Fibroblast of the aortic adventitia (primary cell): ENCODE results near the gene NEDD4L. TPM values are rescaled to one million over a fixed set of nuclear protein-coding genes. Genes with fewer than 3 reads are reported as not detected.

Source experiments
- DNase-seq: peaks from one replicate; pipeline ENCODE4 v3.0.0-alpha.2; 2010; ENCODE audit warnings: low read depth
- H3K4me3 ChIP-seq: 2 replicates; pipeline ENCODE4 v1.5.1; 2011; ENCODE audit warnings: low read depth, mild to moderate bottlenecking, control low read depth, low read length, moderate library complexity
- total RNA-seq: library from RNA; depleted of rRNA; stranded (reverse); fragments of >200 nt; gene quantifications from 2 replicates; pipeline ENCODE4 v1.2.3, GENCODE V29; 2012; ENCODE audit warnings: low replicate concordance
- TF ChIP-seq, protein P1 (sequence below): IDR thresholded peaks from 2 replicates; pipeline ENCODE4 v1.5.1; 2011; ENCODE audit warnings: mild to moderate bottlenecking, low read length, control low read depth, inconsistent platforms; ENCODE audit not compliant: insufficient read depth

Gene NEDD4L
- total RNA-seq, 1 donor: 22.2 TPM

DNA sequence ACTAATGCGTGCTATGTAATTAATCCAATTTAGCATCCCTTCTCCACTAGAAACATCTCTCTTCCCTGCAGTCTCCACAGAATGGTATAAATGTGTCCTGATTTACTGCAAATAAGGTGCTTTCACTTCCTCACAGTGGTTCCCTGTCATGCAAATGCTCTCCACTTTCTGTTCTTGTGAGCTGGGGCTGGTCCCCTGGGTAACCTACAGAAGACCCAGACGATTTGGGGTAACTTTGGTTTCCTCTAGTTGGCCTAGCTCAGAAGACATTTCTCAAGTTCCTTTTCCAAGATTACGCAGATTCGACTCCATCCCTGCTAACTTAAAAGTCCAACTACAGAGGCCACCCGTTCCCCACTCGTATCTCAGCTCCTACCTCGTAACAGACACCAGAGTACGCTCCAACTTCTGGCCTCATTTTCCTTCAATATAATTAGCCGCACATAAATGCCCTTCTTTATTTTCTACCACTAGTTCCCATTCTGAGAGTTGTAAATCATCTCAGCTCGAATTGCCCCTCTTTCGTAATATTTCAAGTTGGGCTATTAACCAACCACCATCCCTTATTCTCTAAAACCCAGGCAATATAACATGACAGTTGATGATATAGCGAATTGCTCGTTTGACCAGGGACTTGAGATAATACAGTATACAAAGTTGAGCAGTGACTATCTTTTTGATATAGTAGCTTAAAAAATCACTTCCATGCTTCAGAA lies 28.8 kb upstream of the NEDD4L start:
- TF ChIP-seq, protein P1, sequence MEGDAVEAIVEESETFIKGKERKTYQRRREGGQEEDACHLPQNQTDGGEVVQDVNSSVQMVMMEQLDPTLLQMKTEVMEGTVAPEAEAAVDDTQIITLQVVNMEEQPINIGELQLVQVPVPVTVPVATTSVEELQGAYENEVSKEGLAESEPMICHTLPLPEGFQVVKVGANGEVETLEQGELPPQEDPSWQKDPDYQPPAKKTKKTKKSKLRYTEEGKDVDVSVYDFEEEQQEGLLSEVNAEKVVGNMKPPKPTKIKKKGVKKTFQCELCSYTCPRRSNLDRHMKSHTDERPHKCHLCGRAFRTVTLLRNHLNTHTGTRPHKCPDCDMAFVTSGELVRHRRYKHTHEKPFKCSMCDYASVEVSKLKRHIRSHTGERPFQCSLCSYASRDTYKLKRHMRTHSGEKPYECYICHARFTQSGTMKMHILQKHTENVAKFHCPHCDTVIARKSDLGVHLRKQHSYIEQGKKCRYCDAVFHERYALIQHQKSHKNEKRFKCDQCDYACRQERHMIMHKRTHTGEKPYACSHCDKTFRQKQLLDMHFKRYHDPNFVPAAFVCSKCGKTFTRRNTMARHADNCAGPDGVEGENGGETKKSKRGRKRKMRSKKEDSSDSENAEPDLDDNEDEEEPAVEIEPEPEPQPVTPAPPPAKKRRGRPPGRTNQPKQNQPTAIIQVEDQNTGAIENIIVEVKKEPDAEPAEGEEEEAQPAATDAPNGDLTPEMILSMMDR: no peak
- no peak overlapping the region for H3K4me3 ChIP-seq
- no peak for DNase-seq

GRCh38 chr18:58017267-58017666 lies 26.8 kb upstream of the NEDD4L start:
- TF ChIP-seq, protein P1: no peak
- no peak for DNase-seq
- no peak overlapping the region for H3K4me3 ChIP-seq

- DNase-seq: no peak
- TF ChIP-seq, protein P1: no peak
- H3K4me3 ChIP-seq: no peak overlapping the region
Measured at GRCh38 chr18:58020567-58021107, 23.4 kb upstream of the NEDD4L start.

- DNase-seq: no peak
- H3K4me3 ChIP-seq: no peak overlapping the region
- TF ChIP-seq, protein P1: no peak
Measured at GRCh38 chr18:58021504-58021903, 22.5 kb upstream of the NEDD4L start.

DNA sequence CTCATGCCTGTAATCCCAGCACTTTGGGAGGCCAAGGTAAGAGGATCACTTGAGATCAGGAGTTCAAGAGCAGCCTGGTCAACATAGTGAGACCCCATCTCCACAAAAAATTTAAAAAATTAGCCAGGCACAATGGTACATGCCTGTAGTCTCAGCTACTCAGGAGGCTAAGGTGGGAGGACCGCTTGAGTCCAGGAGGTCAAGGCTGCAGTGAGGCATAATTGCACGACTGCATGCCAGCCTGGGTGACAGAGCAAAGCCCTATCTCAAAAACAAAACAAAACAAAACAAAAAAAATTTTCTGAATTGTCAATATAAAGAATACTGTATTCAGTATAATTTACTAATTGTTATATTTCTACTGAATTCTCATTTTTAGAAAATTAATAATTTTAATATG lies 20.9 kb upstream of the NEDD4L start:
- no peak overlapping the region for H3K4me3 ChIP-seq
- TF ChIP-seq, protein P1: no peak
- DNase-seq: no peak

- TF ChIP-seq, protein P1: no peak
- no peak overlapping the region for H3K4me3 ChIP-seq
- DNase-seq: no peak
Measured at GRCh38 chr18:58024139-58024538, 19.9 kb upstream of the NEDD4L start.
